H1 (cell line): ENCODE measurements around the gene UMAD1. TPM values are rescaled to one million over a fixed set of nuclear protein-coding genes. Genes with fewer than 3 reads are reported as not detected.

Experiments
- CTCF ChIA-PET: fragments of 300-600 bp; sonication (Branson Sonifier 250); formaldehyde crosslinking; loops from one replicate; lab custom pipeline; 2021; ENCODE audit not compliant: partially characterized antibody; lab: Charles Lee
- POLR2A ChIA-PET: fragments of 300-600 bp; sonication (Branson Sonifier 250); formaldehyde crosslinking; loops from one replicate; lab custom pipeline; 2021; ENCODE audit warnings: inconsistent platforms; ENCODE audit not compliant: partially characterized antibody; lab: Charles Lee
- DNase-seq, 2 experiments: peaks; one replicate each; pipeline versions ENCODE4 v3.0.0 to v3.0.0-alpha.2; 2010 to 2022; ENCODE audit warnings: low spot score in 2 of 2, low read depth in 1 of 2, mixed read lengths in 1 of 2
- FAIRE-seq: peaks from 2 replicates; lab custom pipeline; 2011; peaks lifted over from hg19 to GRCh38; lab: Jason Lieb, UNC
- H2AFZ ChIP-seq: 2 replicates; pipeline ENCODE4 v1.8.1; 2012; ENCODE audit warnings: low read length, inconsistent platforms
- H2AK5ac ChIP-seq: 2 replicates; pipeline ENCODE4 v1.6.1; 2013; ENCODE audit warnings: low read depth, low read length
- H2BK120ac ChIP-seq: replicated peaks from 2 replicates; pipeline ENCODE3; 2013; ENCODE audit warnings: low read depth, low read length, inconsistent platforms
- H2BK12ac ChIP-seq: 2 replicates; pipeline ENCODE4 v1.6.1; 2013; ENCODE audit warnings: low read depth, low read length
- H2BK15ac ChIP-seq: 2 replicates; pipeline ENCODE4 v1.6.1; 2013; ENCODE audit warnings: low read length
- H2BK20ac ChIP-seq: 2 replicates; pipeline ENCODE4 v1.6.1; 2013; ENCODE audit warnings: low read length
- H2BK5ac ChIP-seq: 2 replicates; pipeline ENCODE4 v1.6.1; 2013; ENCODE audit warnings: low read depth, low read length
- H3K14ac ChIP-seq: 2 replicates; pipeline ENCODE4 v1.6.1; 2013; ENCODE audit warnings: inconsistent platforms; ENCODE audit not compliant: insufficient read length
- H3K18ac ChIP-seq: 2 replicates; pipeline ENCODE4 v1.6.1; 2013; ENCODE audit warnings: low read length; ENCODE audit errors: extremely low read depth
- H3K23ac ChIP-seq: 2 replicates; pipeline ENCODE4 v1.6.1; 2013; ENCODE audit warnings: inconsistent platforms; ENCODE audit not compliant: insufficient read length
- H3K23me2 ChIP-seq: 2 replicates; pipeline ENCODE4 v1.6.1; 2013; ENCODE audit warnings: low read depth, low read length
- H3K27ac ChIP-seq: 2 replicates; pipeline ENCODE4 v1.6.1; 2011; ENCODE audit warnings: low read depth, low read length, inconsistent platforms
- H3K27me3 ChIP-seq, 4 experiments: replicated peaks in 1 of 4; 1 replicate in 1 of 4; 2 replicates in 3 of 4; pipeline versions ENCODE4 v1.6.1 to v1.8.1; 2011 to 2013; ENCODE audit warnings: low read length in 3 of 4, mild to moderate bottlenecking in 3 of 4, inconsistent platforms in 2 of 4, mixed read lengths in 2 of 4, moderate library complexity in 1 of 4; ENCODE audit not compliant: control insufficient read depth in 3 of 4, insufficient read depth in 3 of 4; ENCODE audit errors: extremely low read depth in 1 of 4
- H3K36me3 ChIP-seq, 4 experiments: 2 replicates each; pipeline versions ENCODE4 v1.6.1 to v1.8.1; 2011 to 2013; ENCODE audit warnings: mild to moderate bottlenecking in 4 of 4, low read length in 3 of 4, moderate library complexity in 2 of 4, control low read depth in 1 of 4, inconsistent platforms in 1 of 4; ENCODE audit not compliant: insufficient read depth in 4 of 4, control insufficient read depth in 2 of 4
- H3K4ac ChIP-seq: replicated peaks from 2 replicates; pipeline ENCODE3; 2013; ENCODE audit warnings: low read length, low read depth, mixed read lengths, inconsistent platforms; ENCODE audit not compliant: insufficient read length
- H3K4me1 ChIP-seq, 4 experiments: replicated peaks in 1 of 4; 1 replicate in 1 of 4; 2 replicates in 3 of 4; pipeline versions ENCODE4 v1.6.1 to v1.8.1; 2011 to 2013; ENCODE audit warnings: low read length in 3 of 4, inconsistent platforms in 2 of 4, mixed read lengths in 1 of 4; ENCODE audit not compliant: insufficient read depth in 4 of 4, control insufficient read depth in 3 of 4
- H3K4me2 ChIP-seq, 2 experiments: 2 replicates each; pipeline versions ENCODE4 v1.6.1 to v1.8.1; 2011 to 2013; ENCODE audit warnings: low read depth in 2 of 2, low read length in 2 of 2, control low read depth in 1 of 2, inconsistent platforms in 1 of 2, mild to moderate bottlenecking in 1 of 2; ENCODE audit not compliant: insufficient read depth in 1 of 2
- H3K4me3 ChIP-seq, 4 experiments: fragments of 200-600, 300-600 bp in 1 of 4; sonication (generic), shearing (Covaris generic), sonication (Bioruptor Twin) in 1 of 4; 2 replicates each; pipeline versions ENCODE4 v1.5.1 to v1.8.1; 2011 to 2016; ENCODE audit warnings: low read length in 4 of 4, low read depth in 3 of 4, control low read depth in 2 of 4, inconsistent platforms in 2 of 4, mild to moderate bottlenecking in 2 of 4, mixed read lengths in 1 of 4, moderate library complexity in 1 of 4; ENCODE audit not compliant: insufficient read depth in 2 of 4; ENCODE audit errors: extremely low read depth in 1 of 4
- H3K56ac ChIP-seq: replicated peaks from 2 replicates; pipeline ENCODE3; 2013; ENCODE audit warnings: low read depth, mild to moderate bottlenecking, mixed read lengths, low read length, inconsistent platforms; ENCODE audit not compliant: insufficient read length
- H3K79me1 ChIP-seq: 2 replicates; pipeline ENCODE4 v1.6.1; 2013; ENCODE audit warnings: low read depth, low read length, control low read depth
- H3K79me2 ChIP-seq, 2 experiments: 2 replicates each; pipeline versions ENCODE4 v1.6.1 to v1.8.1; 2012 to 2013; ENCODE audit warnings: low read length in 2 of 2, mild to moderate bottlenecking in 2 of 2, inconsistent platforms in 1 of 2; ENCODE audit not compliant: insufficient read depth in 2 of 2, control insufficient read depth in 1 of 2
- H3K9ac ChIP-seq, 4 experiments: replicated peaks in 1 of 4; 1 replicate in 1 of 4; 2 replicates in 3 of 4; pipeline versions ENCODE4 v1.6.1 to v1.8.1; 2011 to 2013; ENCODE audit warnings: low read depth in 3 of 4, low read length in 3 of 4, control low read depth in 2 of 4, mild to moderate bottlenecking in 2 of 4, moderate library complexity in 2 of 4, inconsistent platforms in 1 of 4; ENCODE audit errors: extremely low read depth in 1 of 4
- H3K9me3 ChIP-seq, 2 experiments: 2 replicates each; pipeline versions ENCODE4 v1.6.1 to v1.8.1; 2012 to 2013; ENCODE audit warnings: mild to moderate bottlenecking in 2 of 2, moderate library complexity in 2 of 2, control low read depth in 1 of 2, inconsistent platforms in 1 of 2, low read depth in 1 of 2, low read length in 1 of 2, mixed read lengths in 1 of 2; ENCODE audit not compliant: insufficient read depth in 2 of 2
- H4K20me1 ChIP-seq, 2 experiments: replicated peaks in 1 of 2; 2 replicates each; pipeline versions ENCODE3 to v1.8.1; 2011 to 2013; ENCODE audit warnings: inconsistent platforms in 2 of 2, low read length in 2 of 2, mild to moderate bottlenecking in 1 of 2; ENCODE audit not compliant: insufficient read depth in 2 of 2, control insufficient read depth in 1 of 2
- H4K5ac ChIP-seq: 2 replicates; pipeline ENCODE4 v1.6.1; 2013; ENCODE audit warnings: low read length, low read depth, mixed read lengths, inconsistent platforms; ENCODE audit not compliant: insufficient read length
- H4K8ac ChIP-seq: 2 replicates; pipeline ENCODE4 v1.8.0; 2013; ENCODE audit warnings: mild to moderate bottlenecking, moderate library complexity, low read length, inconsistent platforms; ENCODE audit not compliant: insufficient read depth; ENCODE audit errors: extremely low read depth
- H4K91ac ChIP-seq: replicated peaks from 2 replicates; pipeline ENCODE3; 2013; ENCODE audit warnings: low read length, mixed read lengths, inconsistent platforms; ENCODE audit not compliant: insufficient read length
- BRCA1 ChIP-seq: IDR thresholded peaks from 2 replicates; pipeline ENCODE4 v1.6.1; 2012; ENCODE audit warnings: low read depth, low read length, improper control_type of control experiment
- WGBS, 2 experiments: shearing (Covaris generic) in 1 of 2; methylation state at CpG; one replicate each; pipeline versions ENCODE4 v1.1.6 to v1.1.7; 2013 to 2015; ENCODE audit warnings: low lambda C conversion rate in 2 of 2, mixed read lengths in 2 of 2, inconsistent platforms in 1 of 2, low coverage in 1 of 2, missing lambda C conversion rate in 1 of 2; ENCODE audit not compliant: insufficient replicate concordance in 2 of 2, insufficient coverage in 1 of 2, insufficient read length in 1 of 2; ENCODE audit errors: extremely low coverage in 1 of 2, missing lambda C conversion rate in 1 of 2; 5-methylcytosine and 5-hydroxymethylcytosine counted together
- polyA plus RNA-seq, 7 experiments: library from polyadenylated mRNA; depleted of rRNA in 3 of 7; stranded (reverse) in 5 of 7; unstranded in 2 of 7; fragments of >200 nt in 5 of 7; fragments of 200-250 nt in 2 of 7; gene quantifications; 1 replicate in 5 of 7; 2 replicates in 1 of 7; 4 replicates in 1 of 7; pipeline versions ENCODE4 v1.2.1 to v1.2.3, GENCODE V29; 2011 to 2013; ENCODE audit warnings: missing spikeins in 2 of 7, mixed read lengths in 2 of 7
- total RNA-seq: library from RNA; stranded (reverse); fragmentation: NEBNext Ultra II Directional; extraction: Animal tissue kit (Norgen Biotek cat#: 25700); gene quantifications from 2 replicates; pipeline ENCODE4 v1.2.1, GENCODE V29; 2021
- TF ChIP-seq, protein P1 (sequence below): IDR thresholded peaks from 2 replicates; pipeline ENCODE4 v1.6.1; 2012; ENCODE audit warnings: inconsistent platforms

UMAD1 gene
- total and polyA plus RNA-seq, 2 of the 8 experiments (the other 6 are each of a cell fraction or from before 2014, with no cell fraction given) = 10.4 to 12.3 TPM

DNA sequence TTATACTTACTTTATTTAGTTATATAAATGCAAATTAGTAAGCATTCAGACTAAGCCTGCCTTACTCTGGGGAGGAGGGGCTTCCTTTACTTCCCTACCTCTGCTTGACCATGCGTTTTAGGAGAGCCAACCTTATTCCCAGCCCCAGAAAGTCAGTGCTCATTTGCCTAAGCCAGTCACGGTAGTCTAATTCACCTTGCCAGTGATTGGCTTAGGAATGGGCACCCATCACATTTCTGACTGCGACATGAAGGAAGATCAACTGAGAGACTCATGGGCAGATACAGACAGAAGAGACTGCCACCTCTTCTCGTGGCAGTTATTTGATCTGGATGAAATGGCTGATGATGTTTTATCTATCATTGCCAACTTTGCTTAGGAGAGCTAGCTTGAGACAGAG lies 48.4 kb downstream of the UMAD1 start:
- no peak overlapping the region for H2BK15ac ChIP-seq
- H3K9me3 ChIP-seq = no peaks in the 10 kb centered on the region
- TF ChIP-seq, protein P1, sequence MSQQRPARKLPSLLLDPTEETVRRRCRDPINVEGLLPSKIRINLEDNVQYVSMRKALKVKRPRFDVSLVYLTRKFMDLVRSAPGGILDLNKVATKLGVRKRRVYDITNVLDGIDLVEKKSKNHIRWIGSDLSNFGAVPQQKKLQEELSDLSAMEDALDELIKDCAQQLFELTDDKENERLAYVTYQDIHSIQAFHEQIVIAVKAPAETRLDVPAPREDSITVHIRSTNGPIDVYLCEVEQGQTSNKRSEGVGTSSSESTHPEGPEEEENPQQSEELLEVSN = no peak
- no peak for TF ChIP-seq BRCA1
- no peaks in the 10 kb centered on the region for H3K36me3 ChIP-seq
- H3K4me3 ChIP-seq = no peak overlapping the region
- H2BK20ac ChIP-seq = no peak overlapping the region
- H3K18ac ChIP-seq = no peak overlapping the region
- H3K4me1 ChIP-seq = peaks cover 0 to 3% (median 0%) of the 10 kb centered on the region in 4 experiments; a peak in 1 of 7 replicates
- no peak overlapping the region for H2AK5ac ChIP-seq
- no peak overlapping the region for H2BK12ac ChIP-seq
- FAIRE-seq (no peak), DNase-seq (no peak)
- H3K79me1 ChIP-seq = no peaks in the 10 kb centered on the region
- 90% methylated on average over 4 of the region's 4 CpGs; no CpG with 5 or more reads in 1 of the 2 experiments for WGBS, 2 experiments
- no peaks in the 10 kb centered on the region for H4K20me1 ChIP-seq
- H3K14ac ChIP-seq = no peak overlapping the region
- POLR2A ChIA-PET = no interaction called here
- H3K23ac ChIP-seq = no peak overlapping the region
- no peak overlapping the region for H3K27ac ChIP-seq
- no peak overlapping the region for H3K9ac ChIP-seq
- no peaks in the 10 kb centered on the region for H3K23me2 ChIP-seq
- no peak overlapping the region for H2AFZ ChIP-seq
- H3K79me2 ChIP-seq = no peaks in the 10 kb centered on the region
- H2BK120ac ChIP-seq = no peak overlapping the region
- CTCF ChIA-PET = interaction anchor here (0.9 to 1.2 kb wide), 2 partner anchors 10 to 27 kb away, joined by 3 read pairs; no protein-coding TSS in a partner anchor
- H3K27me3 ChIP-seq = no peaks in the 10 kb centered on the region
- H3K56ac ChIP-seq = no peak overlapping the region
- H4K5ac ChIP-seq = no peak overlapping the region
- no peak overlapping the region for H2BK5ac ChIP-seq
- no peak overlapping the region for H3K4ac ChIP-seq
- no peak overlapping the region for H3K4me2 ChIP-seq
- no peak overlapping the region for H4K91ac ChIP-seq
- H4K8ac ChIP-seq = no peak overlapping the region
